GM12892 (cell line): ENCODE measurements around the gene SLC7A6.

Experiments used
- POLR2A ChIP-seq: IDR thresholded peaks from 2 replicates; pipeline ENCODE4 v1.6.1; 2011; ENCODE audit warnings: low read depth, low read length, control low read depth
- POLR2AphosphoS5 ChIP-seq: IDR thresholded peaks from 2 replicates; pipeline ENCODE4 v1.6.1; 2011; ENCODE audit warnings: low read depth, low read length, control low read depth
- TAF1 ChIP-seq: IDR thresholded peaks from 2 replicates; pipeline ENCODE4 v1.6.1; 2011; ENCODE audit warnings: low read depth, mild to moderate bottlenecking, control low read depth, low read length, borderline replicate concordance

GRCh38 chr16:68269793-68270192 is 5.5 kb downstream of the SLC7A6 start:
- TF ChIP-seq POLR2A (no peak), POLR2AphosphoS5 (no peak), TAF1 (no peak)
